GM13977 (cell line): ENCODE measurements around the gene TMEM222.

ENCODE experiments used
- DNase-seq: peaks from one replicate; pipeline ENCODE4 v3.0.0; 2012; ENCODE audit warnings: low spot score
- CTCF ChIP-seq: IDR thresholded peaks from 2 replicates; pipeline ENCODE4 v1.5.1; 2012; ENCODE audit warnings: mild to moderate bottlenecking, control low read depth; ENCODE audit not compliant: insufficient read depth; ENCODE audit errors: extremely low read depth, missing control alignments
- in situ Hi-C: fragments of 300-500 bp; cut with MboI; formaldehyde crosslinking; loops from one replicate; pipeline ENCODE4 v1.12.0; 2022; ENCODE audit warnings: low sequenced_read_pairs, low pct_unique_long_range_greater_than_20kb, mixed read lengths, inconsistent platforms; ENCODE audit not compliant: unreplicated experiment

The TMEM222 gene

GRCh38 chr1:27290581-27290980, 31.4 kb upstream of the TMEM222 start:
- TF ChIP-seq CTCF, result no peak
- in situ Hi-C loops, result no loop called here
- no peak for DNase-seq

GRCh38 chr1:27292106-27292505, 29.9 kb upstream of the TMEM222 start:
- no peak for DNase-seq
- in situ Hi-C loops, result no loop called here
- TF ChIP-seq CTCF, result no peak

GRCh38 chr1:27293915-27294314, 28.0 kb upstream of the TMEM222 start:
- TF ChIP-seq CTCF, result no peak
- in situ Hi-C loops, result no loop called here
- DNase-seq, result no peak

GRCh38 chr1:27296773-27297291, 25.1 kb upstream of the TMEM222 start:
- in situ Hi-C loops, result no loop called here
- peak; percentile 75 for DNase-seq
- peak; percentile 86 for TF ChIP-seq CTCF

GRCh38 chr1:27297903-27298302, 24.1 kb upstream of the TMEM222 start:
- TF ChIP-seq CTCF, result no peak
- no peak for DNase-seq
- in situ Hi-C loops, result no loop called here

GRCh38 chr1:27298632-27299384, 23.2 kb upstream of the TMEM222 start:
- no peak for DNase-seq
- no peak for TF ChIP-seq CTCF
- in situ Hi-C loops, result no loop called here
